Stimulated activated CD8-positive, alpha-beta memory T cell treated with anti-CD3 and anti-CD28 coated beads, Interleukin-12 subunit alpha, Interleukin-12 subunit beta, amount 100 ng/mL, for 4 hours (primary cell): ENCODE measurements around the gene POM121L2.
"Not testable (repeated sequence)": the region's sequence is repeated elsewhere in the genome, so short reads cannot be mapped to it uniquely, and the experiment has no call there.

Experiments used
- DNase-seq: peaks from one replicate; pipeline ENCODE4 v3.0.0-alpha.2; 2020; ENCODE audit warnings: low read depth

POM121L2 gene

DNA sequence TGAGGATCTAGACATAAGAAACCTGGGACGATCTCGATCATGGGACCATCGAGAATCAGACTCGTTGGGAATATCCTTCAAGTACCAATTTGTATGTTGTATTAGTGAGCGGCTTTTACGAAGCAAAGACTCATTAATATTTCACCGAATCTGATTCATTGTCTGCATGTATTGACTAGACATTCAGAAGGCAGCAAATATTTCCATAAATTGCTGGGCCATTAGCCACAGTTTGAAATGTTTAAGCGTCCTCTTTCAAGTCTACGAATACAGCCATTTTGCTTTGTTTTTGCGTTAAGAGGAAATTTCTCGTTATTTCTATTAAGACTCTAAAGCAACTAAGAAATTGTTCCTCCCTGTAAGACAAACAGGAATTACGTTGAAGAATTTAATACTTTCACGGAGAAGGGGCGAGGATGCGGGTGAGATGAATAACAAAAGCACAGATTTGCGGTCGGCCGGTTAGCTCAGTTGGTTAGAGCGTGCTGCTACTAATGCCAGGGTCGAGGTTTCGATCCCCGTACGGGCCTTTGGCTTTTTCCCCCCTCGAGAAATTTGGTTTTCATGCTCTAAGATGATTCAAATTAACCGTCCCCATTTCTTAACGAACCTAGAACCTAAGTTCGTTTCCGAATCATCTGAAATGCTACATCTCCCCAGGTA, 18.5 kb downstream of the POM121L2 start:
- DNase-seq, result no peak

DNA sequence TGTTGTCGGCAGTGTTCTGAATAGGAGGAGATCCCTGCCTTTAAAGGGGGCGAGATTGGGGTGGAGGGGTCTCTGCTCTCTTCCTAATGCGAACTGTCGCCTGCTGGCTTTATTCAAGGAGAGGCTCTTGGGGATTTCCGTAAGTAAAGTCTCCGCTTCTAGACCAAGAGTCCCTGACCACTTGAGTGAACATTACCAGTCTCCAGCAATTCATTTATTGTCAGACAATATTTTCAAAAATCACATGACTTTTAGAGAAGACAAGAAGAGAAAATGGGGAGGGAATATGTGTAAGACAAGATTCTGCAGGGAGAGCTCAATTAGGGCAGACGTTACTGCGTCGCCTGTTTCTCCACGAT, 21.2 kb downstream of the POM121L2 start:
- no peak for DNase-seq

DNA sequence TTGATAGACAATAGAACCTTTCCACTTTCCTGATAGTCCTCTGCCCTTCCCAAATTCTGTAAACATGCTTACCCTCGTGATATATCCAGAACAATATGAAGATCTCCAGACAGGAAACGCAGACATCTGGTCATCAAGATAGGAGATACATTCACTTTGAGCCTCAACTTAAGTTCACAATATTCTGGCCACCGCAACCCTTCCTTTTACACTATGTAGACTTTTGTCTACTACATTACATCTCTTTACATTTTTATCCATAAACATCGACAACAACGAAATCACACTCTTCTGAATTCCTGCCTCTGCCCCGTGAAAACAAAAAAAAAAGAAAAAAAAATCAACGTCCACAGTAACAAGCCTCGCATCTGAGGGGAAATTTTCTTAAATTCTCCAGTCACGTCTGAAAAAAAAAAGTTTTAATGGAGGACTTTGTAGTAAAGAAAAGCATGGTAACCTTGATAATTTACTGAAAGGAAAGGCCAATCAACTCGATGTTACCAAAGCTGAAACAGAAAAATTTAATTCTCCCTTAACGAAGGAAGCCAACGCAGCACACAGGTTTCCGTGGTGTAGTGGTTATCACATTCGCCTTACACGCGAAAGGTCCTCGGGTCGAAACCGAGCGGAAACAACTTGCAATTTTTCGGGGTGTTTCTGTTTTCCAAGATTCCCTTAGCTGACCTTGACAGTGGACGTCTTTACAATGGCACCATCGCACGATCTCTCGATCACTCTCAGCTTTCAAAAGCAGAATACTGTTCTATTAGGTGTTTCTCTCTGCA, 21.8 kb downstream of the POM121L2 start:
- DNase-seq, result no peak

DNA sequence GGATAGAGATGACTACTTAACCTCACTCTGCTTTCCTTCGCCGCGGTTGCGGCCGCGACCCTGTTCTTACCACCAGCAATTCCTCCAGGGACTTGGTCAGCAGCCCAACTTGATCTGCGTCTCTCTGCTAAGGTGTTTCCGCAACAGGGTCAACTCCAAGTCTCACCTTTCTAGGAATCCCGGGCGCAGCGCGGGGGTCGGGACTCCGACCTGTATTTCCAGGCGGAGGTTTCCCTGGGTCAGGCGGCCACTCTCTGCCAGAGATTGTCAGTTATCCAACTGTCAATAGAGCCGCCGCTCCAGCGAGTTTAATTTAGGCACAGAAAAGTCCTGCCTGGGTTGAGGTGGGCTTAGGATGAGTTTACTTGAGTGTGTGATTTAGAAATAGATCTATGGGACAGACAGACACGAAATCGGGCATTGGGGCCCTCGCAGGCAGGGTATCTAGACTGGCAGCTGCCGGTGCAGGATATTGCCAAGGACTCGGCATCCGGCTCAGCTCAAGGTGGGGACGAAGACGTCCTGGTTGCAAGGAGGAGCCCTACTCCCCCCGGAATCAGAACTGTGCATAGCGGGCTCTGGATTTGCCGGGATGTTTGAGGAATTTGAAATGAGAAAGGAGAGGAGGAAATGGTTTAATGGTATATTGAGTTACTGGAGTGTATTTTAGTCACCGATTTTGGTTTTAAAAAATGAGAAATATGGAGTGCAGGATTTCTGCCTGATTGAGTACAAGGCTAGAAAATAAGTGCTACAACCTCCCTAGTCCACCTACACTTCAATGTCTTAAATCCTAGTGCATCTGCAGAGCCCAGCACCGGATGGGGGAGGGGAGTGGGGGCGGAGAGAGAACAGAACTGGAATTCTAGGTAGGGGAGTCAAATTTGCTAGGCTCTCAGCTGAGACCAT, 23.7 kb downstream of the POM121L2 start:
- DNase-seq, result no peak

DNA sequence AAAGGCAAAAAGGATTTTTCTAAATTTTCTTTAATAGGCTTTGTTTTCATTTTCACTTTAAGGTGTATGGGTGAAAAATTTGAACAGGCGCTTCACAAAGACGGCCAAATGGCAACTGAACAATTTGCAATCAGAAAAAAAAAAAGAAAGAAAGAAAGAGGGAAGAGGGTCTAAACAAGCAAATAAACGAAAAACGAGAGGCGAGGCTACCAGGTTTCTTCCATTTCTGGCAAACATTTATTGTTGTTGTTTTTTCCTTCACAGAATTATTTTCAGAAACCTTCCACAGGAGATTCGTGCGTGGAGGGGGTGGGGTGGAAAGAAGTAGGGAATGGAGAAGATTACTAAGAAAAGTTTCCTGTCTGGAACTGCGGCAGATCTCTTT, 24.3 kb downstream of the POM121L2 start:
- no peak for DNase-seq

DNA sequence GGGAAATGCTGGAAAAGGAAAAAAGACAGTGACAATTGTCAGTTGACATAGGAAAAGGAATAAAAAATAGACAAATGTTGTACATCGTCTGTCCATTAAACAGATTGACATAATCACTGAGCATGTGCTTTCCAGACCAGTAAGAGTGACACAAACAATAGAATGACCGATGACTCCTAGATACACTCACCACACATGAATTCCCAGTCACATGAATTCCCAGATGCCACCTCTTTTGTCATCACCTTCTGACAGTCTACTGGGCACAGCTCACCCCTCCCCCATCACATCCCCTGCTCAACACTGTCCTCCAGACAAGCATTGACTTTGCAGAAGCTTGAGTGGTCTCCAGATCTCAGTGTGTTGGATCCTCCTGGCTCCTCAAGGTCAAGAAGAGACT, 25.9 kb downstream of the POM121L2 start:
- no peak for DNase-seq

DNA sequence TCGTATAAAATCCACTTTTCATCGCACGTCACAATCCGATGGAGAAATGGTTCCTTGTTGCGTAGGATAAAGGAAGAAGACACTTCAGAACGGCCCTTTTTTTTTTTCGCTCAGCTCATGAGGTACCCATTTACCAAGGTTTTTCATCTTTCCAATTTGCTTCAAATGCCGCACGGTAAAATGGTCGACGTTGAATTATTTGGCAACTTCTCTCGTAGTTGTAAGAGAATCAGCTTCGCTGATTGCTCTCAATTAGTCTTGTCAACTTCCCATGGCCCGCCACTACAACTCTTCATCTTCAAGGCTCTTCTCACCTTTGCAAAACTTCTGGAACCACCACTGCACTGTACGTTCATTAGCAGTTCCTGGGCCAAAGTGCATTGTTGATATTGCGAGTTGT, 28.8 kb downstream of the POM121L2 start:
- no peak for DNase-seq

DNA sequence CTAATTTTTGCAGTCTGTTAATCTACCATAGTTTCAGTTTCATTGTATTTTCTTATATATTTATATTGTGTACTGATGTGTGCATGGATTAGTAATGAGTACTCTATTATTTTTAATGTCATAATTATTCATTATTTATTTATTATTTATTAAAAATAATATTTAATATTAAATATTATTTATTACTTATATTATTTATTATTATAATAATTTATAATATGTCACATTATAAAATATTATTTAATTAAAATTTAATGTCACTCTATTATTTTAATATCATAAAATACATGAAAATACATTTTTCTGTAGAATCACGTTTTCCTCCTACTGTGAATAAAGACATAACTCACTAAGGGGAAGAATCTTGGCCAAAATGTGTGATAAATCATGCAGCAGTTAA, 30.5 kb downstream of the POM121L2 start:
- no peak for DNase-seq

DNA sequence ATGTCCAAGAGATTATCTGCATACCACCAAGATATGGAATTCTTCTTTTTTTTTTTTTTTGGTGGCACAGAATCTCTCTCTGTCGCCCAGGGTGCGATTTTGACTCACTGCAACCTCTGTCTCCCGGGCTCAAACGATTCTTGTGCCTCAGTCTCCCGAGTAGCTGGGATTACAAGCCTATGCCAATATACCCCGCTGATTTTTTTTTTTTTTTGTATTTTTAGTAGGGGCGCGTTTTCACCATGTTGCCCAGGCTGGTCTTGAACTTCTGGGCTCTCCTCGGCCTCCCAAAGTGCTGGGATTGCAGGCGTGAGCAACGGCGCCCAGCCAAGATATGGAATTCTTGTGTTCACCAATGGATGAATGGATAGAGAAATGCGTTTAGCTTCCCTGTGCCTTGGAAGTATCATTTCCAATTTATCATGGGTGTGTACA, 31.0 kb downstream of the POM121L2 start:
- DNase-seq, result no peak

DNA sequence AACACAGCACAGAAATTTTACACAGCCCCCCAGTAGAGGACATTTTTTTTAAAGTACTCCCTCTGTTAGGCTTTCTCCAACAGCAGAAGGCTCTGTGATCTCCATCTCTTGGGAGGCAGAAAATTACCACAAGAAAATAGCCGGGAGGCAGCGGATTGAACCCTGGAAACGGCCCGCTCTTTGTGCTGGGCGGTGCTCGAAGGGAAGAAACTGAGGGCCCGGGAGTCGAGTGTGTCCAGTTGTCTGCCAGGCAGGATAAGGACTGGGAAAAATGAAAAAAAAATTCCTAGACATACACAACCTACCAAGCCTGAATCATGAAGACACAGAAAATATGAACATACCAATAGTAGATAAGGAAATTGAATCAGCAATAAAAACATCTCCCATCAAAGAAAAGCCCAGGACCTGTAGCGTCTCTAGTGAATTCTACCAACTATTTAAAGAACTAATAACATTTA, 31.5 kb downstream of the POM121L2 start:
- DNase-seq, result no peak

DNA sequence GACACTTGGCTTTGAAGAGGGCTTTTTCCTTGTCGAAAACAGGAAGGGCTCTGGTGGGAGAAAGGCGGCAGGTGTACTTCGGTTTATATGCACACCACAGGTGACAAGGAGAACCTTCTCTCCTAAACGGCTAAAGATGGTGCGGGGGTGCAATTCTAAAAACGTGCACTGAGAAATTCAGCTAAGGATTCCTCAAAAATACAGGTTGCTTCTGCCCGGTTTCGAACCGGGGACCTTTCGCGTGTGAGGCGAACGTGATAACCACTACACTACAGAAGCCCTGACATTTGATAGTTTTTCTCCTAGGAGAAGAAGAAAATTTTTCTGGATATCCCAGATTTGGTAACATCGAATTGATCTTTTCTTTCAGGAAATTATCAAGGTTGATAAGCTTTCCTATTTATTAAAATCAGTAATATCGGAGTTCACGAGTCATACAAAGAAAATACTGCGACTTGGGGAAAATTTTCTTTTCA, 32.0 kb downstream of the POM121L2 start:
- no peak for DNase-seq

DNA sequence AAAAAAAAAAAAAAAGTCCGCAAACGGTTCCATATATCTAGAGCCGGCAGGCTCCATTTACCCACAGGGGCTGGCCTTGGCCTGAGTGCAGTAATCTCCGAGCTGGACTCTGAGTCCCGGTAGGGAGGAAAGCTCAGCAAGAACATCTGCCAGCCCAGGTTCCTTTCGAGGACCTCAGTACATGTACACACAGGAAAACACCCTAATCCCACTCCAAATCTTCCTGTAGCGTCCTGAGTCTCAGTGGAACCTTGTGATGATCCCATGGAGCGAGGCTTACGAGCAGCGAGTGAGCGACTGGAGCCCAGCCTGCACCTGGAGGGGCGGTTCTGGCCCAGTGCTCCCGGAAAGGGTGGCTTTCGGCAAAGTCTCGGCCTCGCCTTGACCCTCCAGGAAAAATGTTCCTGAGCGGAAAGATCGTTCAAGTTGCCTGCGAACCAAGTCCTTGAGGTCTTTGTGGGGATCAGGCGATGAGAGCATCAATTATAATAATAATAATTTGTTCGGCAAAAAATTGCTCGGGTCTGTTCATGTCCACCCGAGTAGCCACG, 32.5 kb downstream of the POM121L2 start:
- DNase-seq, result no peak

DNA sequence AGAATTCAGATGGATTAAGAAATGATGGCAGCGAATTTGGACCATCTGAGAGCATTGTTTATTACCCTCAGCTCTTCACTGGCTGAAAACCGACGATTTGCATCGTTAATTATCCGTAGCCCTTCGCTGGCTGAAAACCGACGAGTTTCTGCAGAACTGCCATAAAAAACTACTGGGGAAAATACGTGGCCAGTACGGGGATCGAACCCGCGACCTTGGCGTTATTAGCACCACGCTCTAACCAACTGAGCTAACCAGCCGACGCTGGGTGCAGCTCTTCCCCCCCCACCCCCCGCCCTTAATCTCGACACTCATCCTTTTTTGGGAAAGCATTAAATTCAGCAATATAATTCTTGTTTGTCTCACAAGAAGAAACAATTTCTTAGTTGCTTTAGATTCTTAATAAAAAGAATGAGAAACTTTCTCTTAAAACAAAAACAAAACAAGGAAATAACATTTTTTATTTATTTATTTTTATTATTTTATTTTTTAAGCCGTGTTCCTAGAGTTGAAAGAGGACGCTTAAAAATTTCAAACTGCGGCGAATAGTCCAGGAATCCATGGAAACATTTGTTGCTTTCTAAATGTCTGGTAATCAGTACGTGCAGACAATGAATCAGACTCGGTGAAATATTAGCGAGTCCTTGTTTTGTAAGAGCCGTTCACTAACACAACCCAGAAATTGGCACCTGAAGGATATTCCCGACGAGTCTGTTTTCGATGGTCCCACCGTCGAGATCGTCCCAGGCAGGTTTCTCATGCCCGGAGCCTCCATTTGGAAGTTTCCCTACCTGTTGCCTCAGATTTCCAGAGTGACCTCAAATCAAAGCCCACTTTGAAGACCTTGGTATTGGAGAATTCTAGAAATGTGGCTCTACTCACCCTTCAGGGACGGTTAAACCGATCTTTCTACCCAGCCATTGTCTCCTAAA, 36.8 kb downstream of the POM121L2 start:
- no peak for DNase-seq

DNA sequence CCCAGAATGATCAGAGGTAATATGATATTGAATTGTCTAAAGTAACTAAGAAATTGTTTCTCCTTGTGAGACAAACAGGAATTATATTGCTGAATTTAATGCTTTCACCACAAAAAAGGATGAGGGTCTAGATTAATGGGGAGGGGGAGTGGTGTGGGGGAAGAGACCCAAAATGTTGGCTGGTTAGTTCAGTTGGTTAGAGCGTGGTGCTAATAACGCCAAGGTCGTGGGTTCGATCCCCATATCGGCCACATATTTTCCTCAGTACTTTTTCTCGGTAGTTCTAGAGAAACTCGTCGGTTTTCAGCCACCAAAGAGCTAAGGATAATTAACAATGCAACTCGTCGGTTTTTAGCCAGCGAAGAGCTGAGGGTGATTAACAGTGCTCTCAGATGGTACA, 38.3 kb downstream of the POM121L2 start:
- DNase-seq, result no peak

DNA sequence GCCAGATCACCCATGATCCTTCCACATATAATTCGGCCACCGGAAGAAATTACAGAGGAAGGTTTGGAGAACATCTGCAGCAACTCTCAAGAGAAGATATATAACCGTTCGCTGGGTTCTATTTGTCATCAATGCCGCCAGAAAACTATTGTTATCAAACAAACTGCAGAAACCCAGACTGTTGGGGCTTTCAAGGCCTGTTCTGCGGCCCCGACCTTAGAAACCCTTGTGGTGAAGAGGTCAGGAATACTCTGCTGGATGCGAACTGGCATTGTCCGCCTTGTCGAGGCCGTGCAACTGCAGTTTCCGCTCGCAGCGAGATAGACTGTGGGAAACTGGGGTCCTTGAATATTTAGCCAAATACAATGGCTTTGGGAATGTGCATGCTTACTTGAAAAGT, 43.3 kb downstream of the POM121L2 start:
- DNase-seq, result no peak

DNA sequence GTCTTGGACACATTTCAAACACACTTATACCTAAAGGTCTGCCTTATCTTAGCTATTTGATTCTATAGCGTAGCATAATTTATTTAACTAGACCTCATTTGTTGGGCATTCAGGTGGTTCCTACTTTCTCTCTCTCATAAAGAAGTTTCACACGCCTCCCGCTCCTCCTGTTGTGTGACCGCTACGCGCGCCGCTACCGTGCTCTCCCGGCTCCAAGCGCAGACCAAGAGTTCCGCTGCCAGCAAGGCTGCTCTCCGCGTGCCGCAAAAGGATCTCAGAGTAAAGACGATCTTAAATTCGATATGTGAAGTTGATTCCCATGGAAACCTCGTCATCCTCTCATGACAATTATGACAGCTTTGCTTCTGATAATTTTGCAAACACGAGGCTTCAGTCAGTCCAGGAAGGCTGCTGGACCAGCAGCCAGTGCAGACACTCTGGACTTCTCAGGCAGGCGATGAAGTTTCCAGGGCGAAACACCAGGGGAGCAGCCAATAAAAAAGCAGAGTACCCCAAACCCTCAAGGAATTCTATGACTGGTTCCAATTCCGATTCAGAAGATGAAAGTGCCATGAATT, 44.1 kb downstream of the POM121L2 start:
- no peak for DNase-seq

DNA sequence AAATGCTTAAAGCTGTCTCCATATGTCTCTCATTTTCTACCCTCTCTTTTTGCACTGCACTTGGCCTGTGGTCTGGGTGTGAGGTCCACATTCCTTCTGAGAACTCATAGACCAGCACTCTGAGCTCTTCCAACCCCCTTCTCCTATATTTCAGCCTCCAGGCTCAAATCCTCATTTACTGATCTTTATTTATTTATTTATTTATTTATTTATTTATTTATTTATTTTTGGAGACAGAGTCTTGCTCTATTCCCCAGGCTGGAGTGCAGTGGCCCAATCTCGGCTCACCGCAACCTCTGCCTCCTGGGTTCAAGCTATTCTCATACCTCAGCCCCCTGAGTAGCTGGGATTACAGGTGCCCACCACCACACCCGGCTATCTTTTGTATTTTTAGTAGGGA, 45.1 kb downstream of the POM121L2 start:
- DNase-seq, result not testable (repeated sequence)

DNA sequence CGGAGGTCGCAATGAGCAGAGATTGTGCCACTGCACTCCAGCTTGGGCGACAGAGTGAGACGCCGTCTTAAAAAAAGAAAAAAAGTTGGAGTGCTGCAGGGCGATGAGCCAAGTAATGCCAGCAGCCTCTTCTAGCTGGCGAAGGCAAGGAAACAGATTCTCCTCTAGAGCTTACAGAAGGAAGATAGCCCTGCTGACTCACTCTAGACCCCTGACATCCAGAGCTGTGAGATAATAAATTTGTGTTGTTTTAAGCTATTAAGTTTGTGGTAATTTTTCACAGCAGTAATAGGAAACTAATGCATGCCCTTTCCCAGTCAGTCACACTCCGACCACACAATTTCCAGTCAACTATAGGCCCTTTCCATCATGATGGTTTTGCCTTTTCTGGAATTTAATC, 48.2 kb downstream of the POM121L2 start:
- DNase-seq, result no peak

DNA sequence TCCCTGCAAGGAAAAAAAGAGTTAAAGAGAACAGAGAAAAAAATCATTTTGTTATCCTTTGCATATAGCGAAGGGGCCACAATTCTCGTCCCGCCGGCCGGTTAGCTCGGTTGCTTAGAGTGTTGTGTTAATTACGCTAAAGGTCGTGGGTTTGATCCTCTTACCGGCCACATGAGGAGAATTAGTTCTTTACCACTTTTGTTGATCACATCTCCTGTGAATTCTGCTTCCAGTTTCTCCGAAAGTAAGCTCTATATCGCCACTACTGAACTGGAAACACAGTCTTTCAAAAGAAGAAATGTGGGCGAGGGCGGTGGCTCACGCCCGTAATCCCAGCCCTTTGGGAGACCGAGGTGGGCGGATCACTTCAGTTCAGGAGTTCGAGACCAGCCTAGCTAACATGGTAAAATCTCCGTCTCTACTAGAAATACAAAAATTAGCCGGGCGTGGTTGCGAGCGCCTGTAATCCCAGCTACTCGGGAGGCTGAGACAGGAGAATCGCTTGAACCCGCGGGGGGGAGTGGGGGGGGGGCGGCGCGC, 51.2 kb downstream of the POM121L2 start:
- DNase-seq, result no peak

DNA sequence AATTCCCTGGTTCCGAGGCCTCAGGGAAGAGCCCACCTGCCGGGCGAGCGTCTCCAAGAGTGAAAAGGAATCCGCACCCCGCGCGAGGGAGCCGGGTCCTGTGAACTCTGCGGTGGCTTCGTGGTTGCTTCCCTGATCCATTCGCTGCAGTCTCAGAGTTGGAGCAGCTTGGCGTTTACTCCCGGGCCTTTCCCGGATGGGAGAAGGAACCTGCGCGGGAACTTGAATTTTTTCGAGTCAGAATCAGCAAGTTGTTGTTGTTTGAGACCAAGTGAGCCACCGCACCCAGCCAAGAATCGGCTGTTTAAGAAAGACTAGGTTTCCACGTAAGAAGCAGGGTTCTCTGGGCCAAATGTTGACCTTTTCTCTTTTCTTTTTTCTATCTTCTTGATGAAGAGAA, 51.7 kb downstream of the POM121L2 start:
- DNase-seq, result no peak
